Measurements from ENCODE around the gene RPS27L.

The RPS27L gene

GRCh38 chr15:63188247-63188925 is 31.1 kb upstream of the RPS27L start:
- DNase-seq (ENCODE audit: low read depth in 2 of 2, low spot score in 1 of 2) = no peak

GRCh38 chr15:63187589-63188226 is 30.4 kb upstream of the RPS27L start:
- DNase-seq (ENCODE audit: low read depth in 2 of 2, low spot score in 1 of 2) = no peak

GRCh38 chr15:63186065-63186464 is 28.8 kb upstream of the RPS27L start:
- DNase-seq (ENCODE audit: low read depth in 2 of 2, low spot score in 1 of 2) = no peak

GRCh38 chr15:63185206-63185605 is 27.9 kb upstream of the RPS27L start:
- DNase-seq (ENCODE audit: low read depth in 2 of 2, low spot score in 1 of 2) = no peak

DNA sequence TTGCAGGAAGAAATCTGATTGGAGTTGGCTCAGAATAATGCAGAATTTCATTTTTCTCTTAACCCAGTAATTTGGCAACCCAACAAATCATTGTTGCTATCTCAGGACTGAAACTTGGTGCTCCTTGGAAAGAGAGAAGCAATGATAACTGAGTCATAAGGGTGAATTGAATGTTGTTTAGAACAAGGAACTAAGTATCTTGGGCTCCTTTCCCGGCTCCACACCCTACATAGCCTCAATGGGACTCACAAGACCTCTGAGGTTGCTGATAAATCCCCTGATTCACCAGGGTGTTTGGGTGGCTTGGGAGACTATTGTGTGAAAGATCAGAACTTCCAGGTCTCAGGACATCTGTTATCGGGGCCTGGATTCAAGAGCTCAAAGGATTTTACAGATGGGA is 24.4 kb upstream of the RPS27L start:
- DNase-seq (ENCODE audit: low read depth in 2 of 2, low spot score in 1 of 2) = no peak

DNA sequence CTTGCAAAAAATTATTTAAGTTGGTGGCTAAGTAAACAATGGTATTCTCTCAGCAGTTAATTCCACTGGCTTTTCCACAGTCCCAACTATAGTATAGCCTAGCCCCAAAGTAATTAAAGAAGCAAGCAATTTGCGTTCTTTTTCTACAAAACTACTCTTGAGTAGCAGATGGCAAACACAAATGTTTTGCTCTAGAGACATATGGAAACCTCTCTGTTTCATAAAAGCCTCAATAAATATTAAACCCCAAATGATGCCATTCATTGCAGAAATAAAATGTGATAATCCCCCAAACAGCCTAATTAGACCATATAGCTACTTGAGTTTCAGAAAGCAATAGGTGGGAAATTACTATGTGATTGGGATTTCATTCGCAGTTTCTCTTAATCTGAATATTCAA is 23.5 kb upstream of the RPS27L start:
- no peak for DNase-seq (ENCODE audit: low read depth in 2 of 2, low spot score in 1 of 2)

DNA sequence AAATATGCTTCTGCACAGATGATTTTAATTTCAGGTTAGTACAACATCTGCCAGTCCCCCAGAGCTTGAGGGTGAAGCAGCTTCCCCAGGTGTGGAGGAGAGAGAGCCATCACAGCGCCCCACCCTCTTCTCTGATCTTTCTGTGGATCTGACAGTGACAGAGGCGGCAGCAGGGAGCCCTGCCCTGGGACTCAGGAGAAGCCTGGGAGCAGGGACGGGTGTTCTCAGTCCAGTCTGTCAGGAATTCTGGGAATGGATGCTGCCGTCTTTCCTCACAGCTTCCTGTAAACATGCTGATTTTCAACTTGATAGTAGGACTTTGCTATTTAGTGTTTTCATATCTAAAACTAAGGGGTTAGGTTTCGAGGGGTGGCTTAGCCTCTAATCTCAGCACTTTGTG is 20.8 kb upstream of the RPS27L start:
- DNase-seq (ENCODE audit: low read depth in 2 of 2, low spot score in 1 of 2) = no peak

- no peak for DNase-seq (ENCODE audit: low read depth in 2 of 2, low spot score in 1 of 2)
These were observed 19.0 kb upstream of the RPS27L start for GRCh38 chr15:63176302-63176701.

GRCh38 chr15:63172851-63173451 is 15.7 kb upstream of the RPS27L start:
- no peak for DNase-seq (ENCODE audit: low read depth in 2 of 2, low spot score in 1 of 2)

DNA sequence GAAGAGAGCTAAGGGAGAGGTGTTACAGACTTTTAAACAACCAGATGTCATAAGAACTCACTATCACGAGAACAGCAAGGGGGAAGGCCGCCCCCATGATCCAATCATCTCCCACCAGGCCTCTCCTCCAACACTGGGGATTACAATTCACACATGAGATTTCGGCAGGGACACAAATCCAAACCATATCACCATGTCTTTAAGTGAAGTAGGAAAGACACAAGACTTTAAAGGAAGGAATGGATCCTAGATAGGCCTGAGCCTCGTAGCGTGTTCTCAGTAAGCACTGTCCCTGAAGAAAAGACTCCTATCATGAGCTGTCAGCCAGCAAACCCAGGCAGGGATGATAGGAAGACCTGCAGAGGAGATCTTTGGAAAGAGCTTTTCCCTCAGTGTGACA is 15.1 kb upstream of the RPS27L start:
- no peak for DNase-seq (ENCODE audit: low read depth in 2 of 2, low spot score in 1 of 2)

- no peak for DNase-seq (ENCODE audit: low read depth in 2 of 2, low spot score in 1 of 2)
These were observed 12.5 kb upstream of the RPS27L start for GRCh38 chr15:63169788-63170187.

DNA sequence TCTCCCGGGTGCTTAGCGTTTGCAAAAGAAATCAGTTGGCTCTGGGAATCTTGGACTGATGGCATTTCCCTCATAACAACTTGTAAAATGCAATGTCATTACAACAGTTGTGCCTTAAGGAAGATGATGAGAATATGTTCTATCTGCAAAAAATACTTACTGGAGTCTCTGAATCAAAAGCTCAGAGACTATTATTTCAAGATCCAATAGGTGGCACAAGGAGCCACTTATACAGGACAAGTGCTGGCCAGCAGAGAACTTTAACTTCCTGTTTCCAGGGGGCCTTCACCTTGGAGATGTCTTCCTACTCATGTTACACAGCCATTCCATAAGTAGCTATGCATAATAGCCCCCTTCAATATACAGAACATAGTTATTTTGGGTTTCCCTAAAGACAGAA is 8.9 kb upstream of the RPS27L start:
- DNase-seq (ENCODE audit: low read depth in 2 of 2, low spot score in 1 of 2) = no peak

GRCh38 chr15:63165166-63165859 is 8.0 kb upstream of the RPS27L start:
- DNase-seq (ENCODE audit: low read depth in 2 of 2, low spot score in 1 of 2) = no peak

GRCh38 chr15:63163217-63163616 is 5.9 kb upstream of the RPS27L start:
- no peak for DNase-seq (ENCODE audit: low read depth in 2 of 2, low spot score in 1 of 2)

- DNase-seq (ENCODE audit: low read depth in 2 of 2, low spot score in 1 of 2) = no peak
These were observed 3.4 kb upstream of the RPS27L start for GRCh38 chr15:63160638-63161037.

GRCh38 chr15:63157891-63158431 is 684 bp upstream of the RPS27L start:
- DNase-seq (ENCODE audit: low read depth in 2 of 2, low spot score in 1 of 2) = no peak

GRCh38 chr15:63156755-63157117 is 541 bp downstream of the RPS27L start:
- no peak for DNase-seq (ENCODE audit: low read depth in 2 of 2, low spot score in 1 of 2)

GRCh38 chr15:63156086-63156710 is 1.1 kb downstream of the RPS27L start:
- DNase-seq (ENCODE audit: low read depth in 2 of 2, low spot score in 1 of 2) = no peak

- no peak for DNase-seq (ENCODE audit: low read depth in 2 of 2, low spot score in 1 of 2)
These were observed 1.8 kb downstream of the RPS27L start for GRCh38 chr15:63155486-63155885.

DNA sequence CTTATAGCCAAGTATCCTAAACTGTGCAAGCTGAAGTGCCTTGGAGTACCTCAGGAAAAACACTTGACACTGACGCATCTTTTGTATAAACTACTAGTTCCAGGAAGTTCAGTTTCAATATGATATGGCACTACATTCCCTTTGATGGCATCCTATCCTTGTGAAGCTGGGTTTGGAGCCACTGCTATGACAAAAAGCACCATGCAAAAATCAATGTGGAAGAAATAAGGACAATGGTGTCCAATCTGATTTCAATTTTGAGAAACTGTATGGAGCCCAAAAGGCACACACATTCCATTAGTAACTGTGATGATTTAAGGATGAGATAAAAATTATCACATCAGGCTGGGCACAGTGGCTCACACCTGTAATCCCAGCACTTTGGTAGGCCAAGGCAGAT is 5.6 kb downstream of the RPS27L start:
- no peak for DNase-seq (ENCODE audit: low read depth in 2 of 2, low spot score in 1 of 2)

GRCh38 chr15:63146684-63147083 is 10.6 kb downstream of the RPS27L start:
- no peak for DNase-seq (ENCODE audit: low read depth in 2 of 2, low spot score in 1 of 2)

Data from stimulated activated CD8-positive, alpha-beta memory T cell treated with anti-CD3 and anti-CD28 coated beads, Interleukin-4, amount 100 ng/mL, for 4 hours (primary cell).